SK-N-SH treated with all-trans-retinoic acid at 6 μM for 48 hours (cell line): ENCODE results near the gene PEAR1.
A peak's percentile ranks its signal among the peaks of the same experiment; 100 is the strongest.

ENCODE experiments used
- ATAC-seq: fragments of 200-7000 bp; cut with Tn5 transposase; 3 replicates; pipeline ENCODE4 v1.9.1; 2020; ENCODE audit warnings: mild to moderate bottlenecking, moderate library complexity
- ARNTL ChIP-seq: fragments of 450-650 bp; formaldehyde crosslinking; IDR thresholded peaks from 2 replicates; pipeline ENCODE4 v1.5.0; 2020; ENCODE audit warnings: low read depth, mild to moderate bottlenecking, moderate library complexity, borderline replicate concordance
- BACH2 ChIP-seq: fragments of 250-450 bp; sonication (Bioruptor Pico); IDR thresholded peaks from 2 replicates; pipeline ENCODE4 v1.9.0; 2021; ENCODE audit warnings: mild to moderate bottlenecking, borderline replicate concordance
- CREB5 ChIP-seq: fragments of 250-450 bp; sonication (Bioruptor Pico); IDR thresholded peaks from 2 replicates; pipeline ENCODE4 v1.5.1; 2020; ENCODE audit warnings: low read depth, mild to moderate bottlenecking, moderate library complexity
- CSDC2 ChIP-seq: fragments of 250-450 bp; sonication (Bioruptor Pico); IDR thresholded peaks from 2 replicates; pipeline ENCODE4 v1.5.0; 2020; ENCODE audit warnings: mild to moderate bottlenecking, moderate library complexity
- CSRNP3 ChIP-seq: fragments of 250-450 bp; sonication (Bioruptor Pico); IDR thresholded peaks from 2 replicates; pipeline ENCODE4 v1.5.1; 2021; ENCODE audit warnings: mild to moderate bottlenecking, moderate library complexity
- ESRRG ChIP-seq: fragments of 250-450 bp; sonication (Bioruptor Pico); IDR thresholded peaks from 2 replicates; pipeline ENCODE4 v1.6.1; 2021; ENCODE audit warnings: mild to moderate bottlenecking
- GLIS3 ChIP-seq: fragments of 250-450 bp; sonication (Bioruptor Pico); IDR thresholded peaks from 2 replicates; pipeline ENCODE4 v1.5.0; 2020; ENCODE audit warnings: mild to moderate bottlenecking, moderate library complexity
- ISL1 ChIP-seq: fragments of 250-450 bp; sonication (Bioruptor Pico); IDR thresholded peaks from 2 replicates; pipeline ENCODE4 v2.1.2; 2022; ENCODE audit warnings: mild to moderate bottlenecking, moderate library complexity
- OSR1 ChIP-seq: fragments of 250-450 bp; sonication (Bioruptor Pico); IDR thresholded peaks from 2 replicates; pipeline ENCODE4 v1.8.0; 2022; ENCODE audit warnings: moderate library complexity, mild to moderate bottlenecking, inconsistent platforms
- PATZ1 ChIP-seq: fragments of 250-450 bp; sonication (Bioruptor Pico); IDR thresholded peaks from 2 replicates; pipeline ENCODE4 v1.8.0; 2020; ENCODE audit warnings: mild to moderate bottlenecking, moderate library complexity, borderline replicate concordance
- POU6F1 ChIP-seq: fragments of 250-450 bp; sonication (Bioruptor Pico); IDR thresholded peaks from 2 replicates; pipeline ENCODE4 v1.8.0; 2021; ENCODE audit warnings: low read depth, mild to moderate bottlenecking, moderate library complexity, borderline replicate concordance
- RARB ChIP-seq: fragments of 250-450 bp; sonication (Bioruptor Pico); IDR thresholded peaks from 2 replicates; pipeline ENCODE4 v1.8.0; 2021; ENCODE audit warnings: mild to moderate bottlenecking, moderate library complexity
- SNAI2 ChIP-seq: fragments of 250-450 bp; sonication (Bioruptor Pico); IDR thresholded peaks from 2 replicates; pipeline ENCODE4 v1.5.0; 2020; ENCODE audit warnings: mild to moderate bottlenecking, moderate library complexity
- TCF4 ChIP-seq: fragments of 250-450 bp; sonication (Bioruptor Pico); IDR thresholded peaks from 2 replicates; pipeline ENCODE4 v1.8.0; 2021; ENCODE audit warnings: mild to moderate bottlenecking, moderate library complexity, borderline replicate concordance
- TOX ChIP-seq: fragments of 250-450 bp; sonication (Bioruptor Pico); IDR thresholded peaks from 2 replicates; pipeline ENCODE4 v1.8.0; 2021; ENCODE audit warnings: mild to moderate bottlenecking, moderate library complexity, borderline replicate concordance
- TSHZ2 ChIP-seq: fragments of 250-450 bp; sonication (Bioruptor Pico); IDR thresholded peaks from 2 replicates; pipeline ENCODE4 v1.5.0; 2020; ENCODE audit warnings: mild to moderate bottlenecking, moderate library complexity
- ZC3H10 ChIP-seq: fragments of 250-450 bp; sonication (Bioruptor Pico); IDR thresholded peaks from 2 replicates; pipeline ENCODE4 v1.5.1; 2021; ENCODE audit warnings: mild to moderate bottlenecking, moderate library complexity
- ZFP3 ChIP-seq: fragments of 250-450 bp; sonication (Bioruptor Pico); IDR thresholded peaks from 2 replicates; pipeline ENCODE4 v1.5.0; 2020; ENCODE audit warnings: mild to moderate bottlenecking, moderate library complexity
- ZFP30 ChIP-seq: fragments of 450-650 bp; formaldehyde crosslinking; IDR thresholded peaks from 2 replicates; pipeline ENCODE4 v1.5.0; 2022; ENCODE audit warnings: mild to moderate bottlenecking, moderate library complexity
- ZNF70 ChIP-seq: fragments of 450-650 bp; formaldehyde crosslinking; IDR thresholded peaks from 2 replicates; pipeline ENCODE4 v1.5.0; 2020; ENCODE audit warnings: mild to moderate bottlenecking, moderate library complexity
- ZNF8 ChIP-seq: fragments of 450-650 bp; formaldehyde crosslinking; IDR thresholded peaks from 2 replicates; pipeline ENCODE4 v1.5.0; 2020; ENCODE audit warnings: mild to moderate bottlenecking, moderate library complexity

PEAR1 gene

GRCh38 chr1:156858555-156858956 lies 35.0 kb upstream of the PEAR1 start:
- no peak for ATAC-seq
- no peak for TF ChIP-seq CSDC2 (CRISPR knock-in tag)
- no peak for TF ChIP-seq ISL1 (CRISPR knock-in tag)
- no peak for TF ChIP-seq BACH2
- no peak for TF ChIP-seq ZNF70 (CRISPR knock-in tag)
- no peak for TF ChIP-seq CREB5 (CRISPR knock-in tag)
- TF ChIP-seq TCF4 (CRISPR knock-in tag) = no peak
- no peak for TF ChIP-seq ARNTL (CRISPR knock-in tag)
- no peak for TF ChIP-seq ZFP3 (CRISPR knock-in tag)
- TF ChIP-seq OSR1 (CRISPR knock-in tag) = no peak
- no peak for TF ChIP-seq ZNF8
- no peak for TF ChIP-seq RARB
- TF ChIP-seq ZFP30 (CRISPR knock-in tag) = no peak
- TF ChIP-seq GLIS3 (CRISPR knock-in tag) = no peak
- TF ChIP-seq TSHZ2 (CRISPR knock-in tag) = no peak
- TF ChIP-seq ESRRG (CRISPR knock-in tag) = no peak
- TF ChIP-seq ZC3H10 = no peak
- TF ChIP-seq POU6F1 (CRISPR knock-in tag) = no peak
- TF ChIP-seq TOX (CRISPR knock-in tag) = no peak
- TF ChIP-seq PATZ1 (CRISPR knock-in tag) = no peak

GRCh38 chr1:156858959-156859522 lies 34.5 kb upstream of the PEAR1 start, which contains the start of gene INSRR:
Gene INSRR (minus strand): TSS chr1:156859117. CDS start chr1:156858621, 496 bp downstream.
- TF ChIP-seq BACH2 (no peak), ISL1 (CRISPR knock-in tag) (no peak), SNAI2 (CRISPR knock-in tag) (no peak), ARNTL (CRISPR knock-in tag) (no peak), ZFP30 (CRISPR knock-in tag) (no peak), CREB5 (CRISPR knock-in tag) (no peak), GLIS3 (CRISPR knock-in tag) (no peak), ESRRG (CRISPR knock-in tag) (no peak), CSDC2 (CRISPR knock-in tag) (no peak), CSRNP3 (no peak), ZFP3 (CRISPR knock-in tag) (no peak), ZC3H10 (no peak), RARB (no peak), TCF4 (CRISPR knock-in tag) (no peak), POU6F1 (CRISPR knock-in tag) (no peak), OSR1 (CRISPR knock-in tag) (no peak), TOX (CRISPR knock-in tag) (no peak)
- TF ChIP-seq, all 23 proteins: peak for 0
- ATAC-seq = peak; percentile 2; the same call in 2 of the 3 replicates
